HepG2 (cell line): ENCODE results near the gene UGT1A7. TPM values are rescaled to one million over a fixed set of nuclear protein-coding genes. Genes with fewer than 3 reads are reported as not detected.
"Not testable (repeated sequence)": the region's sequence is repeated elsewhere in the genome, so short reads cannot be mapped to it uniquely, and the experiment has no call there.

Source experiments
- DPF2 ChIP-seq: sonication (generic); formaldehyde crosslinking; IDR thresholded peaks from 2 replicates; pipeline ENCODE4 v1.4.0; 2020; ENCODE audit warnings: mild to moderate bottlenecking, low read depth, missing genetic modification reagents, borderline replicate concordance
- FOXA1 ChIP-seq, 2 experiments: fragments of 450-650 bp in 1 of 2; sonication (generic) in 1 of 2; formaldehyde crosslinking in 1 of 2; IDR thresholded peaks; 2 replicates each; pipeline versions ENCODE4 v1.4.0 to v1.6.1; 2016 to 2020; ENCODE audit warnings: missing genetic modification reagents in 1 of 2
- NR2F6 ChIP-seq, 2 experiments: IDR thresholded peaks; 2 replicates each; pipeline ENCODE4 v1.6.1; 2016; ENCODE audit warnings: antibody characterized with exemption in 1 of 2, mild to moderate bottlenecking in 1 of 2
- PHF8 ChIP-seq: sonication (generic); formaldehyde crosslinking; IDR thresholded peaks from 2 replicates; pipeline ENCODE4 v1.5.0; 2020; ENCODE audit warnings: missing genetic modification reagents
- RCOR2 ChIP-seq: IDR thresholded peaks from 2 replicates; pipeline ENCODE4 v1.6.1; 2016; ENCODE audit warnings: missing biosample characterization, missing genetic modification reagents
- RXRA ChIP-seq: sonication (generic); formaldehyde crosslinking; IDR thresholded peaks from 2 replicates; pipeline ENCODE4 v1.5.1; 2020; ENCODE audit warnings: missing genetic modification reagents
- TSC22D2 ChIP-seq: sonication (generic); formaldehyde crosslinking; IDR thresholded peaks from 2 replicates; pipeline ENCODE4 v1.5.1; 2020; ENCODE audit warnings: missing genetic modification reagents, mild to moderate bottlenecking, borderline replicate concordance
- ZNF563 ChIP-seq: sonication (generic); formaldehyde crosslinking; IDR thresholded peaks from 2 replicates; pipeline ENCODE4 v1.8.0; 2022; ENCODE audit warnings: mild to moderate bottlenecking, moderate library complexity, missing genetic modification reagents
- ZSCAN21 ChIP-seq: sonication (generic); formaldehyde crosslinking; IDR thresholded peaks from 2 replicates; pipeline ENCODE4 v1.8.0; 2022; ENCODE audit warnings: mild to moderate bottlenecking, missing genetic modification reagents, moderate library complexity, borderline replicate concordance
- polyA plus RNA-seq, 8 experiments: library from polyadenylated mRNA; depleted of rRNA in 3 of 8; stranded (reverse) in 7 of 8; unstranded in 1 of 8; fragments of >200 nt; fragmentation: Illumina TruSeq in 4 of 8; extraction: Trizol in 4 of 8; gene quantifications; 2 replicates each; pipeline versions ENCODE4 v1.2.1 to v1.2.3, GENCODE V29; 2011 to 2016; ENCODE audit warnings: low read depth in 4 of 8, missing spikeins in 1 of 8, mixed read lengths in 1 of 8; ENCODE audit not compliant: insufficient read depth in 1 of 8
- total RNA-seq, 5 experiments: library from RNA; depleted of rRNA; stranded (reverse); fragments of >200 nt; fragmentation: Illumina TruSeq; extraction: Trizol; gene quantifications; 2 replicates each; pipeline ENCODE4 v1.2.3, GENCODE V29; 2016; ENCODE audit warnings: low read depth in 1 of 5
- TF ChIP-seq, protein P1 (sequence below), 2 experiments: sonication (generic) in 1 of 2; formaldehyde crosslinking in 1 of 2; IDR thresholded peaks; 2 replicates each; pipeline versions ENCODE4 v1.4.0 to v1.6.1; 2016 to 2020; ENCODE audit warnings: borderline replicate concordance in 1 of 2, low read depth in 1 of 2, mild to moderate bottlenecking in 1 of 2, missing genetic modification reagents in 1 of 2
- TF ChIP-seq, protein P2 (sequence below): sonication (generic); formaldehyde crosslinking; IDR thresholded peaks from 2 replicates; pipeline ENCODE4 v1.4.0; 2020; ENCODE audit warnings: missing genetic modification reagents
- TF ChIP-seq, protein P3 (sequence below): sonication (generic); formaldehyde crosslinking; IDR thresholded peaks from 2 replicates; pipeline ENCODE4 v1.5.1; 2020; ENCODE audit warnings: mild to moderate bottlenecking, moderate library complexity, missing genetic modification reagents
- TF ChIP-seq, protein P4 (sequence below): sonication (generic); formaldehyde crosslinking; IDR thresholded peaks from 2 replicates; pipeline ENCODE4 v1.4.0; 2020; ENCODE audit warnings: missing genetic modification reagents, borderline replicate concordance

The UGT1A7 gene
- total and polyA plus RNA-seq, 2 of the 13 experiments (the other 11 are each of a cell fraction or from before 2014, with no cell fraction given) = not detected

DNA sequence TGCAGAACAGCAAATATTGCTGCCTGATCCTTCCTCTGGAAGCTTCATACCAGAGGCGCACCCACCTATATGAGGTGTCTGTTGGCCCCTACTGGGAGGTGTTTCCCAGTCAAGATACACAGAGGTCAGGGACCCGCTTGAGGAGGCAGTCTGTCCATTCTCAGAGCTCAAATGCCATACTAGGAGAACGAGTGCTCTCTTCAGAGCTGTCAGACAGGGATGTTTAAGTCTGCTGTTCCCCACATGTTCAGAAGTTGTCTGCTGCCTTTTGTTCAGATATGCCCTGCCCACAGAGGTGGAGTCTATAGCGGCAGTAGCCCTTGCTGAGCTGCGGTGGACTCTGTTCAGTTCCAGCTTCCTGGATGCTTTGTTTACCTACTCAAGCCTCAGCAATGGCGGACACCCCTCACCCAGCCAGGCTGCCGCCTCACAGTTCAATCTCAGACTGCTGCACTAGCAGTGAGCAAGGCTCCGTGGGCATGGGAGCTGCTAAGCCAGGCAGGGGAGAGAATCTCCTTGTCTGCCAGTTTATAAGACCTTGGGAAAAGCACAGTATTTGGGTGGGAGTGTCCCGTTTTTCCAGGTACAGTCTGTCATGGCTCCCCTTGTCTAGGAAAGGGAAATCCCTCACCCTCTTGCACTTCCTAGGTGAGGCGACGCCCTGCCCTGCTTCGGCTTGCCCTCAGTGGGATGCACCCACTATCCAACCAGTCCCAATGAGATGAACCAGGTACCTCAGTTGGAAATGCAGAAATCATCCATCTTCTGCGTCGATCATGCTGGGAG is 55.4 kb downstream of the UGT1A7 start (continued):
- TF ChIP-seq NR2F6 (IDR thresholded peaks at IDR 0.05) (peak; percentile 52), NR2F6 (CRISPR knock-in tag; IDR thresholded peaks at IDR 0.05) (0 out of 2 replicates have a peak, but pooled peaks have one; percentile 6), RXRA (CRISPR knock-in tag) (peak; percentile 74), ZNF563 (CRISPR knock-in tag) (peak; percentile 89), RCOR2 (0 out of 2 replicates have a peak, but pooled peaks have one; percentile 37), ZSCAN21 (CRISPR knock-in tag) (peak; percentile 71; the same call in 1 of the 2 replicates), DPF2 (0 out of 2 replicates have a peak, but pooled peaks have one; percentile 53), PHF8 (CRISPR knock-in tag) (0 out of 2 replicates have a peak, but pooled peaks have one; percentile 16), TSC22D2 (0 out of 2 replicates have a peak, but pooled peaks have one; percentile 47), FOXA1 (IDR thresholded peaks at IDR 0.05) (peak; percentile 45; the same call in 1 of the 2 replicates), FOXA1 (CRISPR knock-in tag; IDR thresholded peaks at IDR 0.05) (peak; percentile 95)
- TF ChIP-seq, protein P1, sequence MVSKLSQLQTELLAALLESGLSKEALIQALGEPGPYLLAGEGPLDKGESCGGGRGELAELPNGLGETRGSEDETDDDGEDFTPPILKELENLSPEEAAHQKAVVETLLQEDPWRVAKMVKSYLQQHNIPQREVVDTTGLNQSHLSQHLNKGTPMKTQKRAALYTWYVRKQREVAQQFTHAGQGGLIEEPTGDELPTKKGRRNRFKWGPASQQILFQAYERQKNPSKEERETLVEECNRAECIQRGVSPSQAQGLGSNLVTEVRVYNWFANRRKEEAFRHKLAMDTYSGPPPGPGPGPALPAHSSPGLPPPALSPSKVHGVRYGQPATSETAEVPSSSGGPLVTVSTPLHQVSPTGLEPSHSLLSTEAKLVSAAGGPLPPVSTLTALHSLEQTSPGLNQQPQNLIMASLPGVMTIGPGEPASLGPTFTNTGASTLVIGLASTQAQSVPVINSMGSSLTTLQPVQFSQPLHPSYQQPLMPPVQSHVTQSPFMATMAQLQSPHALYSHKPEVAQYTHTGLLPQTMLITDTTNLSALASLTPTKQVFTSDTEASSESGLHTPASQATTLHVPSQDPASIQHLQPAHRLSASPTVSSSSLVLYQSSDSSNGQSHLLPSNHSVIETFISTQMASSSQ (IDR thresholded peaks at IDR 0.05; ENCODE audit: low read depth) = not testable (repeated sequence)
- TF ChIP-seq, protein P1 (CRISPR knock-in tag; IDR thresholded peaks at IDR 0.05; ENCODE audit: borderline replicate concordance) = peak; percentile 17; the same call in 1 of the 2 replicates
- TF ChIP-seq, protein P2, sequence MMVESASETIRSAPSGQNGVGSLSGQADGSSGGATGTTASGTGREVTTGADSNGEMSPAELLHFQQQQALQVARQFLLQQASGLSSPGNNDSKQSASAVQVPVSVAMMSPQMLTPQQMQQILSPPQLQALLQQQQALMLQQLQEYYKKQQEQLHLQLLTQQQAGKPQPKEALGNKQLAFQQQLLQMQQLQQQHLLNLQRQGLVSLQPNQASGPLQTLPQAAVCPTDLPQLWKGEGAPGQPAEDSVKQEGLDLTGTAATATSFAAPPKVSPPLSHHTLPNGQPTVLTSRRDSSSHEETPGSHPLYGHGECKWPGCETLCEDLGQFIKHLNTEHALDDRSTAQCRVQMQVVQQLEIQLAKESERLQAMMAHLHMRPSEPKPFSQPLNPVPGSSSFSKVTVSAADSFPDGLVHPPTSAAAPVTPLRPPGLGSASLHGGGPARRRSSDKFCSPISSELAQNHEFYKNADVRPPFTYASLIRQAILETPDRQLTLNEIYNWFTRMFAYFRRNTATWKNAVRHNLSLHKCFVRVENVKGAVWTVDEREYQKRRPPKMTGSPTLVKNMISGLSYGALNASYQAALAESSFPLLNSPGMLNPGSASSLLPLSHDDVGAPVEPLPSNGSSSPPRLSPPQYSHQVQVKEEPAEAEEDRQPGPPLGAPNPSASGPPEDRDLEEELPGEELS = peak; percentile 62
- TF ChIP-seq, protein P3, sequence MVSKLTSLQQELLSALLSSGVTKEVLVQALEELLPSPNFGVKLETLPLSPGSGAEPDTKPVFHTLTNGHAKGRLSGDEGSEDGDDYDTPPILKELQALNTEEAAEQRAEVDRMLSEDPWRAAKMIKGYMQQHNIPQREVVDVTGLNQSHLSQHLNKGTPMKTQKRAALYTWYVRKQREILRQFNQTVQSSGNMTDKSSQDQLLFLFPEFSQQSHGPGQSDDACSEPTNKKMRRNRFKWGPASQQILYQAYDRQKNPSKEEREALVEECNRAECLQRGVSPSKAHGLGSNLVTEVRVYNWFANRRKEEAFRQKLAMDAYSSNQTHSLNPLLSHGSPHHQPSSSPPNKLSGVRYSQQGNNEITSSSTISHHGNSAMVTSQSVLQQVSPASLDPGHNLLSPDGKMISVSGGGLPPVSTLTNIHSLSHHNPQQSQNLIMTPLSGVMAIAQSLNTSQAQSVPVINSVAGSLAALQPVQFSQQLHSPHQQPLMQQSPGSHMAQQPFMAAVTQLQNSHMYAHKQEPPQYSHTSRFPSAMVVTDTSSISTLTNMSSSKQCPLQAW (CRISPR knock-in tag) = peak; percentile 83
- TF ChIP-seq, protein P4, sequence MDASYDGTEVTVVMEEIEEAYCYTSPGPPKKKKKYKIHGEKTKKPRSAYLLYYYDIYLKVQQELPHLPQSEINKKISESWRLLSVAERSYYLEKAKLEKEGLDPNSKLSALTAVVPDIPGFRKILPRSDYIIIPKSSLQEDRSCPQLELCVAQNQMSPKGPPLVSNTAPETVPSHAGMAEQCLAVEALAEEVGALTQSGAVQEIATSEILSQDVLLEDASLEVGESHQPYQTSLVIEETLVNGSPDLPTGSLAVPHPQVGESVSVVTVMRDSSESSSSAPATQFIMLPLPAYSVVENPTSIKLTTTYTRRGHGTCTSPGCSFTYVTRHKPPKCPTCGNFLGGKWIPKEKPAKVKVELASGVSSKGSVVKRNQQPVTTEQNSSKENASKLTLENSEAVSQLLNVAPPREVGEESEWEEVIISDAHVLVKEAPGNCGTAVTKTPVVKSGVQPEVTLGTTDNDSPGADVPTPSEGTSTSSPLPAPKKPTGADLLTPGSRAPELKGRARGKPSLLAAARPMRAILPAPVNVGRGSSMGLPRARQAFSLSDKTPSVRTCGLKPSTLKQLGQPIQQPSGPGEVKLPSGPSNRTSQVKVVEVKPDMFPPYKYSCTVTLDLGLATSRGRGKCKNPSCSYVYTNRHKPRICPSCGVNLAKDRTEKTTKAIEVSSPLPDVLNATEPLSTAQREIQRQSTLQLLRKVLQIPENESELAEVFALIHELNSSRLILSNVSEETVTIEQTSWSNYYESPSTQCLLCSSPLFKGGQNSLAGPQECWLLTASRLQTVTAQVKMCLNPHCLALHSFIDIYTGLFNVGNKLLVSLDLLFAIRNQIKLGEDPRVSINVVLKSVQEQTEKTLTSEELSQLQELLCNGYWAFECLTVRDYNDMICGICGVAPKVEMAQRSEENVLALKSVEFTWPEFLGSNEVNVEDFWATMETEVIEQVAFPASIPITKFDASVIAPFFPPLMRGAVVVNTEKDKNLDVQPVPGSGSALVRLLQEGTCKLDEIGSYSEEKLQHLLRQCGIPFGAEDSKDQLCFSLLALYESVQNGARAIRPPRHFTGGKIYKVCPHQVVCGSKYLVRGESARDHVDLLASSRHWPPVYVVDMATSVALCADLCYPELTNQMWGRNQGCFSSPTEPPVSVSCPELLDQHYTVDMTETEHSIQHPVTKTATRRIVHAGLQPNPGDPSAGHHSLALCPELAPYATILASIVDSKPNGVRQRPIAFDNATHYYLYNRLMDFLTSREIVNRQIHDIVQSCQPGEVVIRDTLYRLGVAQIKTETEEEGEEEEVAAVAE (CRISPR knock-in tag) = peak; percentile 11; the same call in 1 of the 2 replicates
